Inflammatory macrophage (primary cell): ENCODE measurements around the gene ZNF117.
"Not testable (repeated sequence)": the region's sequence is repeated elsewhere in the genome, so short reads cannot be mapped to it uniquely, and the experiment has no call there.

ENCODE experiments used
- DNase-seq, 2 donors: peaks; one replicate each; pipeline ENCODE4 v3.0.0-alpha.2; 2020 to 2022

The ZNF117 gene

DNA sequence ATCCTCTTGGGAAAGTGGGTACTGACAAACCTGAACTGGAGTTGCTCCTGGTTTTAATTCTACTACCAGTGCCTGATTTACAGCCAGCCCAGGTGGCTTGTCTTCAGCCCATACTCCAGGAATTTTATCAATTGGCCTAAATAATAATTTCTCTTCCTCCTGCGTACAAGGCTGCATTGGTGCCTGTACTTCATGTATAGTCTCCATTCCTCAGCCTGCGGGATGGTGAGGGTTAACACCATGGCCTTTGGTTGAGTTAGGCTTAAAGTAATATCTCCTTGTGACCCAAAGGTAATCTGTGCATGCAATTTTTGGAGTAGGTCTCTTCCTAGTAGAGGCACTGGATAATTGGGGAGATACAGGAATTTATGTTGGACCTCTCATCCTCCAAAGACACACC is 5.5 kb upstream of the ZNF117 start:
- DNase-seq, result no peak

DNA sequence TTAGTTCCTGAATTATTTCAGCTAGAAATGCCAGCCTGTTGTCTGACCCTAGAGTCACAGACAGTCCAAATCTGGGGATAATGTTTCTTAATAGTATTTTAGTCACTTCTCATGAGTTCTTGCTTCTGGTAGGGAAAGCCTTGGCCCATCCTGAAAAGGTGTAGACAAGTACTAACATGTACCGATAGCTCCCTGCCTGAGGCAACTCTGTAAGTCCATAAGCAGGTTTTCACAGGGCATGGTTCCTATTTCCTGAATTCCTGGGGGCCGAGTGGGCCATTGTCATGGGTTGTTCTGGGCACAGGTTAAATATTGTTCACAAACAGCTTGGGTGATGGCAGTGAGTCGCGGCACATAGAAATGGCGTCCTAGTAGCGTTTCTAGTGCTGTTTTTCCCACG is 3.1 kb upstream of the ZNF117 start:
- no peak for DNase-seq

DNA sequence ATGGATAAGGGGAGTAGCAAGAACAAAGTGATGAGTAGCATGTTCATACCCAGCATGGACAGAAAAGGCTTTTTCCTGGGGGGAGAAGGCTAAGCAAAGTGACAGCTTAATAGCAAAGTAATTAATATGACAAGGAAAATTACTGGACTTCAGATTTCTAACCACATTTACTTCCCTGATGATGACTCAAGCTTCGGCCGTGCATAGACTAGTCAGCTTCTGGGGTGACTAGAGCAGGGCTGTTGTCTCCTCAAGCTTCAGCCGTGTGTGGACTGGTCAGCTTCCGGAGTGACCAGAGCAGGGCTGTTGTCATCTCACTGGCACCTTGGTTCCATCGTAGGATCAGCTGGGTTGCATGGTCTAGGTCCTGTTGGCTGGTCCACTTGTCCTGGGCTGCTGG is 2.1 kb upstream of the ZNF117 start:
- DNase-seq, result no peak

DNA sequence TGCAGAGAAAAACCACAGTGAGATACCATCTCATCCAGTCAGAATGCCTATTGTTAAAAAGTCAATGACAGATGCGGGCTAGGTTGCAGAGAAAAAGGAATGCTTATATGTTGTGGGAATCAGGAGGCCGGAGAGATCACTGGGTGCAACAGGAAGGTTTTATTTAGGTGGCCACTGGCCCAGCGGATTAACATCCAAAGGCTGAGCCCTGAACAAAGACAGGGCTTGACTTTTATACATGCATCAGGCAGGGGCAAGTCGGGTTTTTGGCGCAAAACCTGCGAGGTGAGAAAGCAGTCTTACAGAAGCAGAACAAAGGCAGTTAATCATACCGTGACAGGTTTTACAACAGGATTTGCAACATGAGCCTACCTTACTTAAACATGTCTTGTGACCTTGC is 620 bp downstream of the ZNF117 start:
- DNase-seq, result no peak

DNA sequence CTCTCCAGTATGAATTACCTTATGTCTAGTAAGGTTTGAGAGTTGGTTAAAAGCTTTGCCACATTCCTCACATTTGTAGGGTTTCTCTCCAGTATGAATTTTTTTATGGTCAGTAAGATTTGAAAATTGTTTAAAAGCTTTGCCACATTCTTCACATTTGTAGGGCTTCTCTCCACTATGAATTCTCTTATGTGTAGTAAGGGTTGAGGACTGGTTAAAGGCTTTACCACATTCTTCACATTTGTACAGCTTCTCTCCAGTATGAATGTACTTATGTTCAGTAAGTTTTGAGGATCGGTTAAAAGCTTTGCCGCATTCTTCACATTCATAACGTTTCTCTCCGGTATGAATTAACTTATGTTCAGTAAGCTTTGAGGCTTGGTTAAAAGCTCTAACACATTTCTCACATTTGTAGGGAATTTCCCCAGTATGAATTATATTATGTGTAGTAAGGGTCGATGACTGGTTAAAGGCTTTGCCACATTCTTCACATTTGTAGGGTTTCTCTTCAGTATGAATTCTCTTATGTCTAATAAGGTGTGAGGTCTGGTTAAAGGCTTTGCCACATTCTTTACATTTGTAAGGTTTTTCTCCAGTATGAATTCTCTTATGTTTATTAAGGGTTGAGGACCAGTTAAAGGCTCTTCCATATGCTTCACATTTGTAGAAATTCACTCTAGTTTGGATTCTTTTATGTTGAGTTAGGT is 12.2 kb downstream of the ZNF117 start:
- no peak for DNase-seq

DNA sequence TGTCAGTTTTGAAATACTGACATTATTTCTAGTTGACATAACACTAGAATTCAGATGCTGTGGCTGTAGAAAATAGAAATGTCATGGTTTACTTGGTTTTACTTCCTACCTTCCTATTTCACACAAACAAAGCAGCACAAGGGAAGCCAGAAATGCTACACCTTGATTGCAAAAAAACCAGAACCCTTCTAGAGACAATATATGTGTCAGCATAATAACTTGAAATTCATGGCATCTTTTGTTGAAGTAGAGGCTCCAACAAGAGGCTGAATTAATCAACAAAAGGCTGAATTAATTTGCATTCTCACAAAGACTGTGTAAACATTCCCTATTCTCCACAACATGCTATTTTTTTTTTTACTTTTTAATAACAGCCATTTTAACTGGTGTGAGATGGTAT is 25.2 kb downstream of the ZNF117 start:
- DNase-seq, result no peak

DNA sequence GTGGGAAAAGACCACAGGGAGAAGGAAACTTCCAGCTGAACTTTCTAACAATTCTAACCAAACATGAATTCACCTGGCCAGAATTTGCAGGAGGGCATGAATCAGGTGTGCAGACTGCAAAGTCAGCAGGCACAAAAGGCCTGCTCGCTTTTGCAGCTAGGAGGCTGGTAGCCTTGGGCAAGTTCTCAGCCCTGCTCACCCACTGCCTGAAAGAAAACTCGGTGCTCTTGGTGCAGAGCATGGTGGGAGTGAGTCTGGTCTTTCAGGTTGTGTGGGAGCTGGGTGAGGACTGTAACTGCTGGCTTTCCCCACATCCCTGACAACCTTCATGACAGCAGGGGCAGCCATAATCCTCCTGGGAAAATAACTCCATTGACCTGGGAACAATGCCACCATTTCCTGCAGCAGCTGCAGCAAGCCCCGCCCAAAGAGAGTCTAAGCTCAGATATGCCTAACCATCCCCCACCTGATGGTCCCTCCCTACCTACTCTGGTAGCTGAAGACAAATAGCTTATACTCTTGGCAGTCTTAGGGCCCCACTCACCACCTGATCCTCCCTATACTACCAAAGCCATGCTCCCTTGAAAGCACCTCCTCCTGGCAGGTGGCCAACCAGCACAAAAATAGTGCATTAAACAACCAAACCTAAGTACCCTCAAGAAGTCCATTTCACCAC is 31.6 kb downstream of the ZNF117 start:
- no peak for DNase-seq

DNA sequence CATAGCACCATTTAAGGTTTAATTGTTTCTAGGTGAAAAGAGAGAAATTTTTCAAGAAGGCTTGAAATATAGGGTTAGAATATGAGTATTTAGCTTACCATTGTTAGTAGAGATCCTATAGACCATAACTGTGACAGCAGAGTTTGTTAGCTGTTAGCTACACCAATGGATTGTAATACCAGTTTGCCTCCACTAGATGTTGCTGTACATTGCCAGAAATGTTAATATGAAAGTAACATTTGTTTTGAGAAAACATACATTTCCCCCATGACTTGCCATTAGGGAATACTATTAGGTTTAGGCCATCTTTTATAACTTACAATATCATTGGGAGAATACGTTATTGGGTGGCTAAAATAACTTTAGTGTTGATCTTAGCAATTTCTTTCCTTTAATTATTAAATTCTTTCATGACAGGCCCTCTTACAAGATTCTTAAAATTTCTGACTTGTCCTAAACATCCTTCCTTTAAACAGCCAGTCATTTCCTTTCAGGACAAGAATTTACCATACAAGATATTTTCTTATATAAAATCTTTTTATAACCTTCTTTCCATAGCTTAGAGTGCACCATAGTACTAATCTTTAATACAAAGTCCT is 39.5 kb downstream of the ZNF117 start:
- DNase-seq, result peak; percentile 49 to 68

DNA sequence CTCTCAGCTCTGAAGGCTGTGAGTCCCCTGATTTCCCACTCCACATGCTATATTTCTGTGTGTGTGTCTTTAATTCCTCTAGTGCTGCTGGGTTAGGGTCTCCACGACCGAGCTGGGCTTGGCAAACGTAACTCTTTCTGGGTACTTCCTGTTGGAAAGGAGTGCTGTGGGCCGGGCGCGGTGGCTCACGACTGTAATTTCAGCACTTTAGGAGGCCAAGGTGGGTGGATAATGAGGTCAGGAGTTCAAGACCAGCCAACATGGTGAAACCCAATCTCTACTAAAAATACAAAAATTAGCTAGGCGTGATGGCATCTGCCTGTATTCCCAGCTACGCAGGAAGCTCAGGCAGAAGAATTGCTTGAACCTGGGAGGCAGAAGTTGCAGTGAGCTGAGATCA is 40.2 kb downstream of the ZNF117 start:
- peak in 1 of 2 donors; percentile 77 for DNase-seq

DNA sequence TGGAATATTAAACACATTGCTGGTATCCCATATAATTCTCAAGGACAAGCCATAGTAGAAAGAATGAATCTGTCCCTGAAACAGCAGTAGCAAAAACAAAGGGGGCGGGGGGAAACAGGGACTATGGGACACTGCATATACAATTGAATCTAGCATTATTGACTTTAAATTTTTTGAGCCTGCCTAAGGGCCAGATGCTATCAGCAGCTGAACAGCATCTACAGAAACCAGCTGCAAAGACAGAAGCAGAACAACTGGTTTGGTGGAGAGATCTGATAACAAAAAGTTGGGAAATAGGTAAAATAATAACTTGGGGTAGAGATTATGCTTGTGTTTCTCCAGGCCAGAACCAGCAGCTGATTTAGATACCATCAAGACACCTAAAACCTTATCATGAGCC is 42.1 kb downstream of the ZNF117 start:
- DNase-seq, result not testable (repeated sequence)

DNA sequence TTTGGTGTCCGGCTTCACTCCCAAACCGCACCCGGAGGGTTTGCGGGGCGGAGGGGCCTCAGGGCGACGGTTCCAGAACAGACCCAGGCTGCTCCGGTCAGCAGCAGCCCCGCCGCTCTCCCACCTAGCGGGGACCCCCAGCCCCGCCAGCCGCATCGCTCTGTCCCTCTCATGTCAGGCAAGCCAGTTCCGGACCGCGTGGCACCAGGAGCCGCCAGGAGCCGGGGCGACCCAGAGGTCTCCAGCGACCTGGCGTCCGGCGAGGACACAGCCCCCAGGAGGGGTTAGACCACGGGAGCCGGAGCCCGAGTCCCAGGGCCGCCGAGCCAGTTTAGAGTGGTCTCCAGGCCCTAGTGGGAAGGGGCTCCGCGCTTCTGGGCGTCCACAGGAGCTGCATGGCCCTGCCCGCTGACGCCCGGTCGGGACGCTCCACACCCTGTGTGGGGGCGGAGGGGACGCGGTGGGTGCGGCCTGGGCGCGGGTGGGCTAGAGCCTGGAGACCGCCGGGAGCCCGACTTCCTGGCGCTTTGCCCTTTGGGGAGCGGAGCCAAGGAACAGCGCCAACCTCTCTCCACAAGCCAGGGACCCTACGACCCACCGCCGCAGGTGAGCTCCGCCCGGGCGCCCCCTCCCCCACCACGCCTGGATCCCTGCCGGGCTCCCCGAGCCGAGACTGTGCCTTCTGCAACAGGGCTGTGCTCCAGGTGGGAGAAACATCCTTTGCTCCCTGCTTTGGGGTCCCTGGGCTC is 43.4 kb downstream of the ZNF117 start:
- DNase-seq, result no peak

DNA sequence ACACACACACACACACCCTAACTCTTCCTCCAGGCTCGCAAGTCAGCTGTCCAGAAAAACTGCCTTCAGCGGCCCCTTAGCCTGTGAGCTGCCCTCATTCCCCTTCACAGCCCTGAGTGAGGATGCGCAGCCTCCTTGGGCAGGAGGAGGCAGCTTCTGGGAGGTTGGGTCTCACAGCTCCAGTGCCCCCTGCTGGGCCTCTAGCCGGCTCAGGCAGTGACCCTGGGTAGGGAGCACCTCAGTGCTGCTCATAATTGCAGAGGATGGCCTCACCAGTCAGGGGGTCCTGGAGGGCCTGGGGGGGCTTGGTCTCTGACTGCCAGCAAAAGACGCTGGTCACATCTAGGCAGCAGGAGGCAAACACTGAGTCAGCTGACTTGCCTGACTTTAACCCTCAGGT is 44.1 kb downstream of the ZNF117 start:
- DNase-seq, result no peak

DNA sequence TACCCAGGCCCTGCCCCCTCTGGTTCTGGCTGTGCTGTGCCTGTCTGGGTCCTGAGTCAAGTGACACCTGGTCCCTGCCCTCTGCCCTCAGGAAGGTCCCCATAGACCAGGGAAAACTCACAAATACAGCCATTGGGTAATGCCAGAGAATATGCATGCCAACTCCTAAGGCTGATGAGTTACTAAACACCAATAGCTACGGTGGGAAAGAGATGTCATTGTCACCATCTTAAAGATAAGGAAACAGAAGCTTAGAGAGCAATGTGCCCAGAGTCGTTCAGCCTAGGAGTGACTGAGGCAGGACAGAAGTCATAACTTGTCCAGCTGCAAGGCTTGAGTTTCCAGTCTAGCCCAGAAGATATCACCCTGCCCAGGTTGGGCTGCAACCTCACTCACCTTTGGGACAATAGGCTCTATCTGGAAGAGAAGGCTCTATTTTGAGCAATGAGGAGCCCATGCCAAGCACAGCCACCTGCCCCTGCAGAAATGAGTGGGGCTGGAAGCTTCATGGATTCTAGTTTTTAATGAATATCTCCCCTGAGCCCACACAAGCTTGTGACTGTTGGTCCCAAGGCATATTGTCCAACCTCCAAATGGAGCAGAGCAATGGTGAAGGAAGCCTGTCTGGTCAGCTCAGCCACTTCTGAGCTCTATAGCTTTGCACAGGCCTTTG is 45.2 kb downstream of the ZNF117 start:
- DNase-seq, result no peak

DNA sequence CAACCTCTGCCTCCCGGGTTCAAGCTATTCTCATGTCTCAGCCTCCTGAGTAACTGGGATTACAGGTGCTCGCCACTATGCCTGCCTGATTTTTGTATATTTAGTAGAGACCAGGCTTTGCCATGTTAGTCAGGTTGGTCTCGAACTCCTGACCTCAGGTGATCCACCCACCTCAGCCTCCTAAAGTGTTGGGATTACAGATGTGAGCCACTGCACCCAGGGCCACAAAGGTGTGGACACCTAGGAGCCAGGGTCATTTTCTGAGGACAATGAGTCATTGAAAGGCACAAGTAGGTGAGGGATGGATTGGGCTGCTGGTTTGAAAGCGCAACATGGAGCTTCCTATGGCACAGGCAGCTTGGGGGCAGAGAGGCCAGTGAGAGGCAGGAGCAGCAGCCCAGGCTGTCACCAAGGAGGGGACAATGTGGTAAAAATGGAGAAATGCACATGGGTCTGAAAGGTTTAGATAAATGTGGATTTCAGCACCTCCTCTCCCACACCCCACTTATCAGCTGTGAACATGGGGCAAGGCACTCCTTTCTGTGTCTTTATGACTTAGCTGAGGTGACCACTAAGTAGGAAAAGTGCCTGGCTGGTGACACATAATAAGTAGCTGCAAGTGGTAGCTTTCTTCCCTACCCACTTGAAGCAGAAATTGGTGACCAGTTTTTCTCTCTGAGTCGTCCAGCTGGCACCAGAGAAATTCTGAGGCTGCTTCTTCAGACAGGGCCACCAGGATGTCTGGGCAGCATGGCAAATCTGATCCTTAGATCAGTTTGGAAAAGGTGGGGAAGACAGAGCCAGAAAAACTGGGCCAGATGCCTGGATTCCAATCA is 46.0 kb downstream of the ZNF117 start:
- DNase-seq, result not testable (repeated sequence)

DNA sequence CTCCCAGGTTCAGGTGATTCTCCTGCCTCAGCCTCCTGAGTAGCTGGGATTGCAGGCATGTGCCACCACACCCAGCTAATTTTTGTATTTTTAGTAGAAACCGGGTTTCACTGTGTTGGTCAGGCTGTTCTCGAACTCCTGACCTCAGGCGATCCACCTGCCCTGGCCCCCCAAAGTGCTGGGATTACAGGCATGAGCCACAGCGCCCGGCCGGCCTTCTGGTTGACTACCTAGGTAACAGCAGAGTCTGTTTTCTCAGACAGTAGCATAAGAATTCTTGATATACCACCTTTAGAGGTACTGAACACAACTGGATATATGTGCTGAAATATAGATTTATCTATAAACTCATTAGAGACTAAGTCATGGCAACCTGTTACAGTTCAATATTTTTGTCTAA is 50.8 kb downstream of the ZNF117 start:
- DNase-seq, result not testable (repeated sequence)

DNA sequence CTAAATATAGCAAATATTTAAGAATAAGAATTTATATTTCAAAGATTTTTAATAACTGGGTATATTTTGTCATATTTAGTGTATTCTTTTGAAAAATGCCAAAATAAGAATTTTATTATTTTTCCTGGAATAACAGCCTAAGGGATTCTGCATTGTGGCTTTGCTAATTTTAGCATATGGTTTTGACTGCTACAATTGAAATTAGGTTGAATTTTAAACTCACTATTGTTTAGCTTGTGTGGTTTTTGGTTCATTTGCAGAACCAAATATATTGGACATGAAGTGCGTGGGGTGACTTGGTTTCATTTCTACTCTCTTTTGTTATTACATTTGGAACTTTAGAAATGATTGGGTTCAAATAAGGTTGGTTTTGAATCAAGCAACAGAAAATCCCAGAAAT is 52.3 kb downstream of the ZNF117 start:
- no peak for DNase-seq

DNA sequence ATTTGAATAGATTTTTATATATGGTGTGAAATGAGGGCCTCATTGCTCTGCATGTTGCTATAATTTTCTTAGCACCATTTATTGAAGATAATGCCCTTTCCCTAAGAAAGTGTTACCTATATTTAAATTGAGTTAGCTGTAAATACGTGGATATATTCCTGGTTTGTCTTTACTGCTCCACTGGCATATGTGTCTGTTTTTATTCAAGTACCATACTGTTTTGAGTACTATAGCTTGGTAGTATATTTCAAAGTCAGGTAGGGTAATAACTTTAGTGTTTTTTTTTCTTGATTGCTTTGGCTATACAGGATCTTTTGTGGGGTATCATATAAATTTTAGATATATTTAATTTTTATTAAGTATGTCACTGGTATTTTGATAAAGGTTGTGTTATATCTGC is 56.4 kb downstream of the ZNF117 start:
- no peak for DNase-seq

DNA sequence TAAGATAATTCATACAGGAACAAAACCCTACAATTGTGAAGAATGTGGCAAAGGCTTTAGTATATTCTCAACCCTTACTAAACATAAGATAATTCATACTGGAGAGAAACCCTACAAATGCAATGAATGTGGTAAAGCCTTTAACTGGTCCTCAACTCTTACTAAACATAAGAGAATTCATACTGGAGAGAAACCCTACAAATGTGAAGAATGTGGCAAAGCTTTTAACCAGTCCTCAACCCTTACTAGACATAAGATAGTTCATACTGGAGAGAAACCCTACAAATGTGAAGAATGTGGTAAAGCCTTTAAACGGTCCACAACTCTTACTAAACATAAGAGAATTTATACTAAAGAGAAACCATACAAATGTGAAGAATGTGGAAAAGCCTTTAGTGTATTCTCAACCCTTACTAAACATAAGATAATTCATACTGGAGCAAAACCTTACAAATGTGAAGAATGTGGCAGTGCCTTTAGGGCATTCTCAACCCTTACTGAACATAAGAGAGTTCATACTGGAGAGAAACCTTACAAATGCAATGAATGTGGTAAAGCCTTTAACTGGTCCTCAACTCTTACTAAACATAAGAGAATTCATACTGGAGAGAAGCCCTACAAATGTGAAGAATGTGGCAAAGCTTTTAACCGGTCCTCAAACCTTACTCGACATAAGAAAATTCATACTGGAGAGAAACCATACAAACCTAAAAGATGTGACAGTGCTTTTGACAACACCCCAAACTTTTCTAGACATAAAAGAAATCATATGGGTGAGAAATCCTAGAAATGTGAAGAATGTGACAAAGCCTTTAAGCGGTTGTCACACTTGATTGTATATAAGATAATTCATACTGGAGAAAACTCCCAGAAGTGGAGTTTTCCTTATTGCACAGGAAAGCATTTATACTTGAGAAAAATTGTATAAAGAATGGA is 62.3 kb downstream of the ZNF117 start:
- DNase-seq, result not testable (repeated sequence)
